Ascending aorta (tissue), 2 donors: ENCODE results near the gene RHOBTB3. TPM values are rescaled to one million over a fixed set of nuclear protein-coding genes. Genes with fewer than 3 reads are reported as not detected.
A peak's percentile ranks its signal among the peaks of the same experiment; 100 is the strongest.

Source experiments
- DNase-seq, 2 donors: peaks; one replicate each; pipeline ENCODE4 v3.0.0-alpha.2; 2019; ENCODE audit warnings: low spot score in 2 of 2
- H3K27ac ChIP-seq, 2 donors: fragments of 200-600 bp; sonication (generic); one replicate each; pipeline ENCODE4 v1.5.1; 2016 to 2017; ENCODE audit warnings: mild to moderate bottlenecking in 1 of 2
- H3K27me3 ChIP-seq: fragments of 200-600 bp; sonication (generic); one replicate; pipeline ENCODE4 v1.5.1; 2017
- H3K36me3 ChIP-seq, 2 donors: fragments of 200-600 bp; sonication (generic); one replicate each; pipeline ENCODE4 v1.5.1; 2016
- H3K4me1 ChIP-seq, 2 donors: fragments of 200-600 bp; sonication (generic); one replicate each; pipeline ENCODE4 v1.5.1; 2016 to 2017; ENCODE audit warnings: mild to moderate bottlenecking in 1 of 2
- H3K4me3 ChIP-seq, 2 donors: fragments of 200-600 bp; sonication (generic); one replicate each; pipeline ENCODE4 v1.5.1; 2016 to 2017; ENCODE audit warnings: mild to moderate bottlenecking in 1 of 2
- H3K9me3 ChIP-seq, 2 donors: fragments of 200-600 bp; sonication (generic); one replicate each; pipeline ENCODE4 v1.5.1; 2016
- intact Hi-C: fragments of 100-400 bp; cut with DNase I; formaldehyde crosslinking; loops from one replicate; pipeline ENCODE4 v1.15.1; 2023
- total RNA-seq: library from RNA; depleted of rRNA; stranded (reverse); fragments of >200 nt; gene quantifications from one replicate; pipeline ENCODE4 v1.1.0, GENCODE V29; 2016
- TF ChIP-seq, protein P1 (sequence below), 3 experiments: fragments of 200-600 bp in 2 of 3; fragments of 450-650 bp in 1 of 3; sonication (generic) in 2 of 3; IDR thresholded peaks; one replicate each; pipeline ENCODE4 v1.5.1; 2016 to 2019; ENCODE audit warnings: antibody characterized with exemption in 3 of 3, mild to moderate bottlenecking in 1 of 3, moderate library complexity in 1 of 3

Gene RHOBTB3
- total RNA-seq, 1 donor from 2014 or later: 153 TPM

DNA sequence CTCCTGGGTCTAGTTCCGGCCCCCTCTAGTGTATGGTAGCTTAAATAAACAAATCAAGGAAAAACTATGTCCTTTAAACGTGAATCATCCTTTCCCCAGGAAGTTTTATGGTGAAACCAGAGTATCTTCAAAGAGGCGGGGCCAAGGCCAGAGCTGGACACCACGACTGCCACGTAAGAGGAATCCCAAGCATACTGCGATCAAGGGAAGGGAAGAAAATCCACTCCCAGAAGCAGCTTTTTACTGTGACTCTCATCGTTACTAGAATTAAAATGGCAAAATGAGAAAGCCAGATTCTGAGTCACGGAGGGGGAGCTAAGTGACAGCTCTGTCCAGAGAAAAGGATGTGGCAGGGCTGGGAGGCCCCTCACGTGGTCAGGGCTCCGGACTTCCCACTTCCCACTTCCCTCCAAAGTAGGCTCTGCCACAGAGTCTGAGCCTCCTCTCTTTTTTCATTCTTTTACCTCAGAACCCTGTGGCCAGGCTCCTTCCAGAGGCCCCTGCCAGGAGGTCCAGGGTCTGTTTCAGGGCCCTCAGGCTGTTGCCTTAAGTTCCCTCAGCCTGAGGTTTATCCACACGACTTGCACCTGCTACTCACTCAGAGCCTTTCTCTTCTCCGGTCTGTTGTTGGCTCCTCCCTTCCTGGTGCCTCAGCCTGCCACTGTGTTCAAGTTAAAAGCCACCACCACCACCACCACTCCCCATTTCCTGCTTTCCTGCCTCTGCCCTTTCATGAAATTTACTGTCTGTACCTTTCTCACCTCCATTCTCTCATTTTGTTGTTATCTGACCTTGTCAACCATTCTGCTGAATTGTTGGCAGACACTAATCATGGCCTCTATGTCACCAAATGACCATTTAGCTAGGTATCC is 92.8 kb downstream of the RHOBTB3 start:
- Histone ChIP-seq H3K9me3 (no peaks in the 10 kb centered on the region), H3K4me1 (peaks cover 3 to 18% of the 10 kb centered on the region in 2 donors), H3K27me3 (no peaks in the 10 kb centered on the region), H3K36me3 (no peaks in the 10 kb centered on the region), H3K4me3 (peak overlapping the region; percentile 44 to 80), H3K27ac (peak overlapping the region; percentile 78 to 88)
- intact Hi-C loops: loop anchor here (1.0 kb wide), 1 partner anchor 10 kb away; no protein-coding TSS in a partner anchor
- DNase-seq: peak in 1 of 2 donors; percentile 81
- TF ChIP-seq, protein P1, sequence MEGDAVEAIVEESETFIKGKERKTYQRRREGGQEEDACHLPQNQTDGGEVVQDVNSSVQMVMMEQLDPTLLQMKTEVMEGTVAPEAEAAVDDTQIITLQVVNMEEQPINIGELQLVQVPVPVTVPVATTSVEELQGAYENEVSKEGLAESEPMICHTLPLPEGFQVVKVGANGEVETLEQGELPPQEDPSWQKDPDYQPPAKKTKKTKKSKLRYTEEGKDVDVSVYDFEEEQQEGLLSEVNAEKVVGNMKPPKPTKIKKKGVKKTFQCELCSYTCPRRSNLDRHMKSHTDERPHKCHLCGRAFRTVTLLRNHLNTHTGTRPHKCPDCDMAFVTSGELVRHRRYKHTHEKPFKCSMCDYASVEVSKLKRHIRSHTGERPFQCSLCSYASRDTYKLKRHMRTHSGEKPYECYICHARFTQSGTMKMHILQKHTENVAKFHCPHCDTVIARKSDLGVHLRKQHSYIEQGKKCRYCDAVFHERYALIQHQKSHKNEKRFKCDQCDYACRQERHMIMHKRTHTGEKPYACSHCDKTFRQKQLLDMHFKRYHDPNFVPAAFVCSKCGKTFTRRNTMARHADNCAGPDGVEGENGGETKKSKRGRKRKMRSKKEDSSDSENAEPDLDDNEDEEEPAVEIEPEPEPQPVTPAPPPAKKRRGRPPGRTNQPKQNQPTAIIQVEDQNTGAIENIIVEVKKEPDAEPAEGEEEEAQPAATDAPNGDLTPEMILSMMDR (IDR thresholded peaks at IDR 0.05): no peak

DNA sequence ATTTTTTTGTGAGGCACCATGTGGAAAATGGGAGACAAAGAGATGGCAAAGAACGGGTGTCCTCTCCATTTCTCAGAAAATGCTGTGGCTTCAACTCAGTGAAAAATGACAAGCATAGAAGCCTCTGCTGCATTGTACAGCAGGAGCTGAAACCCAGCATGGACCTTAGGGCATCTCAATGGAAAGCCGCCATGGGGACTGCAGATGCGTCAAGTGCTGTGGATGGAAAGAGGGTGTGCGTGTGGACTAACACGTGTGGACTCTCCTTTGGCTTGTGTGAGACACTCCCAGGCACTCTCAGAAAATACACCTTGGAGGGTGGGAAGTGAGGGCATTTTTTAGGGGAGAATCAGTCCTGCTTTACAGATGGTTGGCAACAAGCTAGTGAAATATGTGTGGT is 93.6 kb downstream of the RHOBTB3 start:
- DNase-seq: peak in 1 of 2 donors; percentile 53
- no peaks in the 10 kb centered on the region for H3K9me3 ChIP-seq
- H3K27me3 ChIP-seq: no peaks in the 10 kb centered on the region
- intact Hi-C loops: no loop called here
- peak overlapping the region; percentile 78 to 88 for H3K27ac ChIP-seq
- peaks cover 3 to 16% of the 10 kb centered on the region in 2 donors for H3K4me1 ChIP-seq
- no peak overlapping the region for H3K4me3 ChIP-seq
- TF ChIP-seq, protein P1 (IDR thresholded peaks at IDR 0.05): no peak
- H3K36me3 ChIP-seq: no peaks in the 10 kb centered on the region

DNA sequence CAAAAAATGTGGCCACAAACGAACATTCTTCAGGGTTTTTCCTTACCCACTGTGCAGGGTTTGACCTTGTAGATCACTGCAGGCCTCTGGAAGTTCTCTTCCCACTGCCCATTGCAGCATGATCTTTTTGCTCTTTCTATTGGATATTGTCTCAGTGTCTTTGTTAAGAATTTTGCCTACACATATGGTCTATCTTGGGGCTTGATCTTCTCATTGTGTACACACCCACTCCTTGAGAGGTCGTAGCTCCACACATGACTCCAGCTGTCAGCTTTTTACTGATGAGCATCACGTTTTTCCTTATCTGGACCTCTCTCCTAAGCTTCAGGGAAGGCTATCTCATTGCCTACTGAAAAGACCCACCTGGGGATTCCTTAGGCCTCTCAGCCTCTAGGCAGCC is 94.4 kb downstream of the RHOBTB3 start:
- intact Hi-C loops: no loop called here
- Histone ChIP-seq H3K36me3 (no peaks in the 10 kb centered on the region), H3K27me3 (no peaks in the 10 kb centered on the region), H3K27ac (no peak overlapping the region), H3K4me1 (peaks cover 3 to 16% of the 10 kb centered on the region in 2 donors), H3K9me3 (no peaks in the 10 kb centered on the region), H3K4me3 (no peak overlapping the region)
- TF ChIP-seq, protein P1 (IDR thresholded peaks at IDR 0.05): no peak
- DNase-seq: peak in 1 of 2 donors; percentile 27

DNA sequence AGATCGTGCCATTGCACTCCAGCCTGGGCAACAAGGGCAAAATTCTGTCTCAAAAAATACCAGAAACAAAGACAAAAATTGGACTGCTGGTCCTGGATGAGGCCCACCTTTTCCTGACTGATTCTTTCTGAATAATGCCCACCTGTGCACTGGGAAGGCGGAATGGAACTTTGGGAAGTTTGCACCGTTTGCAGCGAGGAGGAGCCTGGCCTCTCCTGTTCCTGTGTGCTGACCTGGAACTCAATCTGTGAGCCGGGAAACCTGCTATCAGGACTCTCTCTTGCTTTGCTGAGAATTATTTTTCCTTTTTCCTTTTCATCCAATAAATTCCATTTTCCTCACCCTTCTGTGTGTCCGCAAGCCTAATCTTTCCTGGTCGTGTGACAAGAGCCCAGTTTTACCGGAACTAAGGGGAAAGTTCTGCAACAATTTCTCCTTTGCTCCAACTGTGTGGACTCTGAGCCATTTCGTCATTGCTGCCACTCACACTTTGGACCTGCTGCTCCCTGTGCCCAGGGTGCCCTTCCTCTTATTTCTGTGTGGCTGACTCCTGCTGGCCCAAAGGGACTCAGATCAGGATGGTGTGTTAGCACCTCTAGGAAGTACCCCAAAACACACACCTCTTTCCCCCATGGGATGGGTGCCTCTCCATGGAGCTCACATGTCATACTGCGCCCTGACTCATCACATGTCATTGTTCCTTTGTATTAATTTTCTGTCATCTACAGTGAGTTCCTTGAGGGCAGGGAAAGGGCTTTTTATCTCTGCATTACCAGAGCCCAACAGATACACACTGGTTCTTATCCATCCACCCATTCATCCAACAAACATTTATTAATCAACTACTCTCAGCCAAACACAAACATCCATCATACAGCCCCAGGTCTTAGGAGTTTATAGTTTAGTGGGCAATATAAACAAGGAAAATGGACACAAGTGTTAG is 96.1 kb downstream of the RHOBTB3 start:
- Histone ChIP-seq H3K27ac (no peak overlapping the region), H3K4me3 (no peak overlapping the region), H3K4me1 (peaks cover 3 to 16% of the 10 kb centered on the region in 2 donors), H3K9me3 (no peaks in the 10 kb centered on the region), H3K27me3 (no peaks in the 10 kb centered on the region), H3K36me3 (no peaks in the 10 kb centered on the region)
- TF ChIP-seq, protein P1 (IDR thresholded peaks at IDR 0.05): no peak
- peak in 1 of 2 donors; percentile 58 for DNase-seq
- intact Hi-C loops: no loop called here

DNA sequence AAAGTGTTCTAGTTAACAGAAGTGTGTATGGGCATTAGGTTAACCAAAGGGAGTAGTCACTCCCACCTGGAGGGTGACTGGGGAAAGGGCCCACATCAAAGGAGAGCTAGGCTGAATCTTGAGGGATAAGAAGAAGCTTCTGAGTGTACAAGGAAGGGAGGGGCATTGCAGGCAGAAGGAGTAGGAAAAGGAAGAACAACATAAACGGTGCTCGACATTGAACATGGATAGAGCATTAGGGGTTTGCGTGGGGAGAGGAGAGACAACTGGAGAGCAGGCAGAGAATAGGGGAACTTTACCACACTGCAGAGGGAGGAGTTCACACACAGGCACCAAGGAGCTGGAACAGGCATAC is 96.7 kb downstream of the RHOBTB3 start:
- intact Hi-C loops: no loop called here
- Histone ChIP-seq H3K27me3 (no peaks in the 10 kb centered on the region), H3K9me3 (no peaks in the 10 kb centered on the region), H3K4me1 (peaks cover 3 to 16% of the 10 kb centered on the region in 2 donors), H3K27ac (no peak overlapping the region), H3K4me3 (no peak overlapping the region), H3K36me3 (no peaks in the 10 kb centered on the region)
- TF ChIP-seq, protein P1 (IDR thresholded peaks at IDR 0.05): no peak
- DNase-seq: peak in 1 of 2 donors; percentile 1
